ENCODE data around the gene AKAP6.
"Not testable (repeated sequence)": the region's sequence is repeated elsewhere in the genome, so short reads cannot be mapped to it uniquely, and the experiment has no call there.

The AKAP6 gene

DNA sequence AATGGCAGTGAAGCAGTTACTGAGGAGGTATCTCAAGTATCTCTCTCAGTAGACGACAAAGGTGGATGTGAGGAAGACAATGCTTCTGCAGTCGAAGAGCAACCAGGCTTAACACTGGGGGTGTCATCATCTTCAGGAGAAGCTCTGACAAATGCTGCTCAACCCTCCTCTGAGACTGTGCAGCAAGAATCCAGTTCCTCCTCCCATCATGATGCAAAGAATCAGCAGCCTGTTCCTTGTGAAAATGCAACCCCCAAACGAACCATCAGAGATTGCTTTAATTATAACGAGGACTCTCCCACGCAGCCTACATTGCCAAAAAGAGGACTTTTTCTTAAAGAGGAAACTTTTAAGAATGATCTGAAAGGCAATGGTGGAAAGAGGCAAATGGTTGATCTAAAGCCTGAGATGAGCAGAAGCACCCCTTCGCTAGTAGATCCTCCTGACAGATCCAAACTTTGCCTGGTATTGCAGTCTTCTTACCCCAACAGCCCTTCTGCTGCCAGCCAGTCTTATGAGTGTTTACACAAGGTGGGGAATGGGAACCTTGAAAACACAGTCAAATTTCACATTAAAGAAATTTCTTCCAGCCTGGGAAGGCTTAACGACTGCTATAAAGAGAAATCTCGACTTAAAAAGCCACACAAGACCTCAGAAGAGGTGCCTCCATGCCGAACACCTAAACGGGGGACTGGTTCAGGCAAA lies 216.6 kb downstream of the AKAP6 start:
- no peak for DNase-seq

DNA sequence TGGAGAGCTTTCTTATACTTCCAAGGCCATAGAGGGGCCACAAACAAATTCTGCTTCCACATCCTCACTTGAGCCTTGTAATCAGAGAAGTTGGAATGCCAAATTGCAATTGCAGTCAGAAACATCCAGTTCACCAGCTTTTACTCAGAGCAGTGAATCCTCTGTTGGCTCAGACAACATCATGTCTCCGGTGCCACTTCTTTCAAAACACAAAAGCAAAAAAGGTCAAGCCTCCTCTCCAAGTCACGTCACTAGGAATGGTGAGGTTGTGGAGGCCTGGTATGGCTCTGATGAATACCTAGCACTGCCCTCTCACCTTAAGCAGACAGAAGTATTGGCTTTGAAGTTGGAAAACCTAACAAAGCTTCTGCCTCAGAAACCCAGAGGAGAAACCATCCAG lies 217.1 kb downstream of the AKAP6 start:
- DNase-seq, result no peak

DNA sequence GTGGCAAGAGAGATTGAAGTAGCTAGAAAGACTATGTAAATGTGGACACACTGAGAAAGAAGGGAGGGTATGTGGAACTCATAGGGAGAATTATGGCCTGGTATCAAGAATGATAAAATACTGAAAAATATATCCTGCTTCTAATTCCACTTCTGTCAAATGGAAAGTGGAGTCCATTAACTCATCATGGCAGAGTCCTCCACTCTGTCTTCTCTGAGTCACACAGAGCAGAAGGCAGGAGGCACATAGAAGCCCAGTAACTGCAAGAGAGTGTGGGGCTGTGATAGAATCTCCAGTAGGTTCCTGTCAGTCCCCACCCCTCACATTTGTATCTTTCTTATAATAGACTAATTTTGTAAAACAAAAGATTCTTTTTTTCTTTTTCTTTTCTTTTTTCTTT lies 223.7 kb downstream of the AKAP6 start:
- DNase-seq, result no peak

DNA sequence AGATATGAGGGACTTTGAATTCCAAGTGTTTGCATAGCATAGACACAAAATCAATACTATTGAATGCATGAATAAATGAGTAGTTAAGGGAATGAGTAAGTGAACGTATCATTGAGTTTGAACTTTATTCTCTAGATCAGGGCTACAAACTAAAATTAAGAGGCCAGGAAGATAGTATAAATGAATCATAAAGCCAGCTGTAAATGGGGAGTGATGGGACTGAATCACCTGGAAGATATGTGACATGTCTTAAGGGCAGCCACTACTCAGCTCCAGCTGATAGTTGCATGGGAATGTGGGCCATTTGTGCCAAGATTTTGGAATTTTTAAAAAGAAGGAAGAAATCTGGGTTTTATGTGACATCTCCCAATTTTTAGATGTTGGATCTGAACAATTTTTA lies 229.9 kb downstream of the AKAP6 start:
- no peak for DNase-seq

DNA sequence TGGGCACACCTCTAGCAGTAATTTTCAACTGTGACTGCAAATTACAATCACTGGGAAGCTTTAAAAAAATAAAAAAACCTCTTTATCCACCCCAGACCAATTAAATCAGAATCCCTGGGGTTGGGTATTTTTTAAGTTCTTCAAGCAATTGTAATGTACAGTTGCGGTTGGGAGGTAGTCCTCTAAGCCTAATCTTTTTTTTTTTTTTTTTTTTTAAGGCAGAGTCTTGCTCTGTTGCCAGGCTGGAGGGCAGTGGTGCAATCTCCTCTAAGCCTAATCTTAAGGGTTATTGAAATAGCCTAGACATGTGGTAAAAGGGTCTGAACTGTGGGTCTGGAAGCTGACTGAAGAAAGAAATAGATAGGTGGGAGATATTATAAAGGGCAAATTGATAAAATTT lies 230.5 kb downstream of the AKAP6 start:
- DNase-seq, result no peak

DNA sequence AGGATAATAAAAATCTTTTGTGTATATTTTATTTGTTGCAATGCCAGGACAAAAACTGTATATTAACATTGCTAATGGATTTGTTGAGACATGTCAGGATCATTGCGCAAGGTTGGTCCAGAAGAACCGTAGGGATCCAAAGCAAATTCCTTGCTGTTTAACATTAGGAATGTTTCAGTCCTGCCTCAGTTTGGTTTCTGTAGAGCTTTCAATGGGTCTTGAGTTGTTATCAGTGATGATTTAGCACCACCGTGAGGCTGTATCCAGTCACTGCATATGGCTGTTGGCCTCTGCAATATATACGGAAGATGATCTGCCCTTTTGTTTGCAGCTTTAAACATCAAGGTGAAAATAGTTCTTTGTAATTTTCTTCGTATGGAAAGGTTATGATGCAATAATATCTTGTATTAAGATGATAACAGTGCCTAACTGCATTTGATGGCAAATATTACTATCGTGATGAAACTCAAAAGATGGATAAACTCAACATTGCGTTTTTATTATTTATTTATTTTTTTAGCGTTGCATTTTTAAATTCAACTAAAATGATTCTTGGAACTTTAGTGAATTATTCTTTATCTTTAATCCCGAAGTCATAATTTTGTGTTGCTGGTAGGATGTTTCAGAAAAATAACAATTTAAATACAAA lies 231.2 kb downstream of the AKAP6 start:
- peak; percentile 78 for DNase-seq

DNA sequence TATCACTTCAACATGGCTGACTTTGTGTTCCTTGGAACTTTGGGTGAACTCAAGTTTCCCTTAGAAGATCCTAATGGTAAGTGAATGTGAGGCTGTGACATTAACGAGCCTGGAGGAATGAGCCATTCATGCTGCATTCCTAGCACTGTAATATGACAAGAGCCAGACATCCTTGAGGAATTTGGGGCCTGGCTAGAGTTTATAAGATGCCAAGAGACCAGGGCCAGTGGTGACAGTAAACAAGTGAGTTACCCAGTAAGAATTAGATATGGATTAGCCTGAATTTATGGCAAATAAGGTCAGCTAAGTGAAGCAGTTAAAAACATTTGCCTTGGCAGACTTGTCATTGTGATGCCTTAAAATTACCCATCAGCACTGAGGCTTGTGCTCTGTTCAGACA lies 232.4 kb downstream of the AKAP6 start:
- no peak for DNase-seq

DNA sequence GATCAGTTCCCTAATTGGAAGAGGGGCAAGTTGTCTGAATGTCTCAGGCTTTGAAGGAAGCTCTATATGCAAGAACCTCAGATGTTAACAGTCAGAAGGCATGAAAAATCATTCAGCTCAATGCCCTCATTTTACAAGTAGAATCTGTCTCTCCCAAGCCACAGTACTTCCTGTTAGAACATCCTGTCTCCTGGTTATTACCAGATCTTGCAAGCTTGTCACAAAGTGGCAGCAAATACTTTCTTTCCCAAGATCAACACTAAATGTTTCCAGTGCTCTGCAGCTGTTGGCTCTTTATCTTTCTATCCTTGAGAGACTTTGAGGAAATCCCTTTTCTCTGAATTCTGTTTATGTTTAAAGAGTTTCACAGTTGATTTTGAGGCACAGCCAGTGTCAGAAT lies 235.5 kb downstream of the AKAP6 start:
- DNase-seq, result peak; percentile 9

DNA sequence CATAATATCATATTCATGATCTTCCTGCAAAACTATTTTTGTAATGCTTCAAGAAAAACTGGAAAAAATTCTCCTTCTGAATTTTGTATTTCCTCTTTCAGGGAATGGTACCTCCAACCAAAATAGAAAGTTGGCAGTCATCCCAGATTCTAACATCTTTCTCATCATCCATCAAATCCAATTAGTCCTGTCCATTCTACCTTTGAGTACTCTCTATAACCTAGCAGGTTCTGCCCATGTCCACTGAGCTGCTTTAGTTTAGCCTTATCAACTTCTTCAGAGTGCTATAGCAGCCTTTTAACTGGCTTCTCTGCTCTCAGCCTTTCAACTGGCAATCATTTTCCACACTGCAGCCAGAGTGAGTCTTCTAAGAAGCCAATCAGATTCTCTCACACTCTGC lies 236.2 kb downstream of the AKAP6 start:
- no peak for DNase-seq

DNA sequence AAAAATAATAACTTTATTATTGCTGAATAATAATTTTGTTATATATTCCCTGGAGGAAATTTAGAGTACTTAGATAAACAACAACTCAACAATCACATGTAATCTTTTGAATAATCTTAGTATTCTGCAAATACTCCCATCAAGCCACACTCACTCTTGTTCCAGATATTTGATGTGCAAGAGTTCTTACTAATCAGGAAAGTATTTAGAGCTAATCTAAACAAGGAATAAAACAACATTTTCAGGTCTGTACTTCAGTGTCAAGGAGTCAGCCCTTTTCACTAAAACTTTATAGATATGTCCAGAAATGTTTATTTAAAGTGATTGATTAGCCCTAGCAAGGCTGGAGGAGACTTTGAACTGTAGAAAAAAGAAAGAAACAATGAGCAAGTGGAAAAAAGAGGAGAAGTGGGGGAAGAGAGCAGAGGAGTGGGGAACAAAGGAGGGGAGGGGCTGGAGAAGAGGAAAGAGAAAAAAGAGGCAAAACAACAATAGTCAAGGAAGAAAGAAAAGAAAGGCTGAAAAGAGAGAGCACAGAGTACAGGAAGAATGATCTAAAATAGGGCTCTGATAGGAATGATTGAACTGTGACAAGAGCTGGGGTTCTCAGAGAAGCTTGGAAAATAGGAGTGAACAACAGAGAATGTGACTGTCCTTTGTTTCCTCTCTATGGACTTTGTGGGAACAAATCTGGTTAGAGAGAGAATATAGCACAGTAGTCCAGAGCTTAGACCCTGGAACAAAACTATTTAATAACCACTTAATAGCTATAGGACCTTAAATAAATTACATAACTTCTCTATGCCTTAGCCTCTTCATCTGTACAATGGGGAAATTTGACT lies 238.7 kb downstream of the AKAP6 start:
- DNase-seq, result no peak

DNA sequence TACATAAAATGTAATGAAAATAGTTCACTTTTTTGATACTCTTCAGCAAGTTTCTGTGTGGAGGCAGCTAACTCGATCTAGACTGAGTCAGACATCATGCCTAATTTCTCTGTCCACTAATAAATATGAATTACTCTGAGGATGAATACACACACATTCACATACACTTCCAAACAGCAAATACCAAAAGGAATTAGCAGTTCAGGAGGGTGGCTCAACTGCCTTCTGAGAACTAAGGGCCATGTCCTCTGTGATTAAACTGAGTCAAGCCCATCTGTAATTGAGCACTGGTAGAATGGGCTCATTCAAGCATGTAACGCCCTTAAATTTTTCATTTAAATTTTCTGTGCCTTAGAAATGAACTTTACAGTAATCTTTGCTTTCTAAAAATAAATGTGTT lies 242.5 kb downstream of the AKAP6 start:
- DNase-seq, result no peak

DNA sequence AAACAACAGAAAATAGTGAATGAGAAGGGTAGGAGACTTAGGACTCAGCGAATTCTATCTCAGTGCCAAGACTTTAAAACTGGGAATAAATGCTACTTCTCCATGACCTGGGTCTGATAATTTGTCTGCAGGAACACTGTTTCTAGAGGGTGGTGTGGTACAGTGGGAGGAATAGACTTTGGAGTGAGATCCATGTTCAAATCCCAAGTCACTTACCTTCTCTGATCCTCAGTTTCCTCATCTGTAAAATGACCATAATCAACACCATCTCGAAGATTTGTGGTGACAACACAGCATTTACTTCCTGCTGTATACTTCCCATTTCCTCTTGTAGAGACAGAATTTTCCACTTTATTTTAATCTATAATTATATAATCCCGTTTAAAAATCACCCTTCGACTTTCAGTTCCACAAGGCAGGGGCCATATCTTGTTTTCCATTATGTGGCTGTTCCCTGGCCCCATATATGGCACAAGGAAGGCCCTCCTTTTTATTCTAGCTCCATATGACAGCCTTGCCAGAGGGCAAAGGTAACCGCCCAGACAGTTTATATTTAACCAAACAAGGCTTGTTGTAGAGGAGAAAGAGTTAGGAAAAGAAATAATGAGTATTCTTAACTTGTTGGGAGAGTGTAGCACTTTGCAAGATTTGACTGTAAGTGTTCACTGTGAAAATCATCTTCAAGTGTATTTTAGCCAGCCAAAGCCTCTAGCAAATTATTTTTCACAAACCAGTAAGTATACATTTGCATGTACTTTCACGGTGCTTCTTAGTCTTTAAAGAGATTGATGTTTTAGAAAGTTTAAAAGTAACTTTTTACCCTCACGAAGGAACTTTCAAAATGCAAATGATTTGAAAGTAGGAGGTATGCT lies 243.1 kb downstream of the AKAP6 start:
- DNase-seq, result no peak

DNA sequence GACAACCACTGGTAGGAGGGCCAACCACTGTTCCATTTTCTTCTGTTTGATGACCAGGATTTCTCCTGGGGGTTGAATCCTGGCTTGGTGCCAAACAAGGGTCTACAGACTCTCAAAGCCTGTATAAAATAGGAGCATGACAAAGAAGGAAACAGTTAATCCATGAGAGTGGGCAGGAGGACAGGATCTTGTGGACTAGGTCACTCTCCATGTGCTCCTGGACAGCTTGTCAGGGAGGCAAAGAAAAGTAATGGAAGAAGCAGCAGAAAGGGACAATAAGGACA lies 243.7 kb downstream of the AKAP6 start:
- DNase-seq, result no peak

DNA sequence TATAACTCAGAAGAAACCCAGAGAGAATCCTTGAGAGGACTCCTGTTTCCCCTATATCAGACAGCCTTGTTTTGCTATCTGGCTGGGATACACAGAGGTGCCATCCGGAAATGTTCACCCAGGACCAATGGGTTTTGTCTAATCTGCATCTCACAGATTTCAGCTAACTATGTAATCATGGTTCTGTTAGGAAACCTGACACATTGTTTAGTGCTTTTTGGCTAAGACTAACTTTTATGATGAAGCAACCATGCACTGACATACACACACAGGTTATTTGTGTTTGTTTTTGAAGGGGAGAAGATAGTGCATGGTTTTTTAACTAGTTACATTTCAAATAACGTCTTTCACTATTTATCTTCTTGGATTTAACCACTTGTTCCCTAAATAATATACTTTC lies 245.2 kb downstream of the AKAP6 start:
- no peak for DNase-seq

DNA sequence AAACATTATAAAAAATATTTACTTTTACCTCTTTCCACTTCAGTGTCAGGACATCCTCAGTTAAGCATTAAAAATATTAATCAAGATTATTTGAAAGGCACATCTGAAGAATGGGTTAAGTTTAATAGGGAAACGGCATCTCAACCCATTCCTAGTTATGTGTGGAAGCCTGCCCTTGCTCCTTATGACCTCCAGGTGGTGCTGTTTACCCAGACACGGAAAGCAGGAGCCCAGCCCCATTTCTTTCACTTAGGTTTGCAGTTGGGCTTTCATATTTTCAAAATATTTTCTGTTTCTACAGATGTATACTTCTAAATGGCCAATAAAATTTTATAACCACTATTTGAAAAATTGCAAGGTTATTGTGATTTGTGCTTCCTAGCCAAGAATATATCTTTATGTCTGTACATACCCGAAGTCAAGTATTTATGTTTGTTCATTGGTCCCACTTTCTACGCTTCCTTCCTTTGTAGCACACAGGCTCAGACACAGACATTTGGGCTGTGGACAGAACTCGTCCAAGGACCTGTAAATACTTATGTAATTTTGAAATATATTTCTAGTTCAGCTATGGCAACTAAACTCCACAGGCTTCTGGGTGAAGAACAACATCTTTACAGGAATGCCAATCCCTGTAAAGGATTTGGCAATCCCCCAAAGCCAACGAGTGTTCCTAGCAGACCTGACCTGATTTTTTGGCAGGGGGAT lies 247.1 kb downstream of the AKAP6 start:
- DNase-seq, result peak; percentile 70

DNA sequence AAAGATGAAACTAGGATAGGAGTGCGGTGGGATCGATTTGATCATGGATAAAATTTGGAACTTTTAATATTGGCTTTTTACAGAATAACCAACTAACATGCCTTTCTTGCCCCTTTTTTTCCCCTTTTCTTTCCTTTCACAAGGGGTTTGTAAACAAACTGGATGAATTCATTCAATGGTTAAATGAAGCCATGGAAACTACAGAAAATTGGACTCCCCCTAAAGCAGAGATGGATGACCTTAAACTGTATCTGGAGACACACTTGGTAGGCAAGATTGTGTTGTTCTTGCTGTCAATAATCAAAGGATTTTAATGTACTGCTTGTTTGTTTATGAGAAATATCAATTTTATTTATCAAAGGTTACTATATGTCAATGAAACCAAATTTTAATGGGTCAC lies 247.9 kb downstream of the AKAP6 start:
- no peak for DNase-seq

DNA sequence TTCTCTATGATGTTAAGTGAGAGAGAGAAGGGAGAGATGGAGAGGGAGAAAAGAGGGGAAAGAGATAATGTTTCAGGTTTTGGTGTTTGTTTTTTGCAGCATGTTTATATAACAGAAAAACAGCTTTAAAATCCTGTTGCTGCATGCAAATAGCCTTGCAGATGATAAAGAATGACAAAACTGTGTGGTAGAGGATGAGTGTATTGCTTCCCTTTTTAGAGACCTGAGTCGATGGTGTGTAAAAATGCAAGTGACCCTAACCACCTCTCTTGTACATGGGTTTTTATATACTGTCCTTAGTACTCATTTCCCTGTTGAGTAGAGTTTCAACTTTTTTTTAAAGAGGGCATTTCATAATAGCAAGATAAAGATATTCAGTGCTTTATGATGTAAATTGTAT lies 249.1 kb downstream of the AKAP6 start:
- DNase-seq, result no peak

DNA sequence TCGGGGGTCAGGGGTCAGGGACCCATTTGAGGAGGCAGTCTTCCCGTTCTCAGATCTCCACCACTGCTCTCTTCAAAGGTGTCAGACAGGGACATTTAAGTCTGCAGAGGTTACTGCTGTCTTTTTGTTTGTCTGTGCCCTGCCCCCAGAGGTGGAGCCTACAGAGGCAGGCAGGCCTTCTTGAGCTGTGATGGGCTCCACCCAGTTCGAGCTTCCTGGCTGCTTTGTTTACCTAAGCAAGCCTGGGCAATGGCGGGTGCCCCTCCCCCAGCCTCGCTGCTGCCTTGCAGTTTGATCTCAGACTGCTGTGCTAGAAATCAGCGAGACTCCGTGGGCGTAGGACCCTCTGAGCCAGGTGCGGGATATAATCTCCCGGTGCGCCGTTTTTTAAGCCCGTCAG lies 254.3 kb downstream of the AKAP6 start:
- DNase-seq, result not testable (repeated sequence)

DNA sequence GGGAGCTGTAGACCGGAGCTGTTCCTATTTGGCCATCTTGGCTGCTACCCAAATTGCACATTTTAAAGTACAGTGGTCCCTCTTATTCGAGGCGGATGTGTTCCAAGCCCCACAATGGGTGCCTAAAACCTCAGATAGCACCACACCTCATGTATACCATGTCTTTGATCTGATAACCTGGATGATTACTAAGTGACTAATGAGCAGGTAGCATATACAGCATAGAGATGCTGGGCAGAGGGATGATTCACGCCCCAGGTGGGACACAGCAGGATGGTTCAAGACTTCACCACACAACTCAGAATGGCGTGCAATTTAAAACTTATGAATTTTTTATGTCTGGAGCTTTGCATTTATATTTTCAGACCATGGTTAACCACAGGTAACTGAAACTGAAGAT lies 255.0 kb downstream of the AKAP6 start:
- DNase-seq, result no peak

DNA sequence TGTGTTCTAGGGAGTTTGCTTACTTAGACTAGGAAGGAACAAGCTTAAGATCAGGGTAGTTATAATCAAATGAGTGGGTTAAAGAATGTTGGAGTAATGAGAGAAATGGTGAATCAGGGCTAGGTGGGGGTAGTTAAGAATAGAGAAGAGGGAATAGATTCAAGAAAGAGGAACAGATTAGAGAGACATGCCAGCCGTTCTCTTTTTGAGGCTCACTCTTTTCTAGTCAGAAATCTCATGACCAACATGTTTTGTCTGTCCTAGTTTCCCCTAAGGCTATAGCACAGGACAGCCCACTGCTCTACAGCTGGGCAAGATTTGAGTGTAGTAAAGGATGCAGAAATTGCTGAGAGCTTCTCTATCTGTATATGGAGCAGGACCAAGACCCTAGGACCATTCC lies 258.4 kb downstream of the AKAP6 start:
- no peak for DNase-seq

DNA sequence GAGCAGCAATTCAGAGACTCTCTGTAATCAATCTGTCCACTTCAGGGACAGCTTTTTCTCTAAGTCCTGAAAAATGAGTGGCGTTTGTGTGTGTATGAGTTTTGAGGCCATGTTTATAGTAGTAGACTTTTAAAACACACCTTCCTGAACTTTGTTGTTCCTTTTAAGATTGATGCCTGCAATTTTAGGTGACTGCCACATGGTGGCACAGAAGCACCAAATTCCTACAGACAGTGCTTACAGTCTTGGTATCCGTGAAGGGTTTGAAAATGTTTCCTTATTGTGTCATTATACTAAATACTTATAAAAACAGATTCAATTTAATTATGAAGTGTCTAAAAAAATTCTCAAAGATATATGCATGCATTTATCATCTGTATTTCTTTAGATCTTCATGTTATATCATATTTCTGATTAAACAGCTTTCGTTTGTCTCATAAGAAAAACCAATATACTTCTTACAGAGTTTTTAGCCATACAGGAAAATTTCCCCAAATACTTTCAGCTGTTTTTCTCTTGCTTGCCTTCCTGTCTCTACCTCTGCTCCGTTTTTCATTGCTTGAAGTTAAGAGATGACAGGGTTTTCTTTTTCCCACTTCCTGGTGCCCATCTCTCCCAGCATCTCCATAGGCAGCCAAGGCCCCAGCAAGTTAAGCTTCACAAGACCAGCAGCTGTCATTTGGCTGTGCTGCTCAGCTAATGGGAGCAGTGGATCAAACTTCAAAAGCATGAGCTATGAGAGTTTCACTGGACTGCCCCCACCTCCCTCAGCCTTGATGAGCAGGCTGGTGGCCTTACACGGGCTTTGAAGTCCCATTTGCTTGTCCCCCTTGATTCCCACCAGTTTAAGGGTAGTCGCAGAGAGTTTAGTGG lies 259.6 kb downstream of the AKAP6 start:
- peak; percentile 53 for DNase-seq

DNA sequence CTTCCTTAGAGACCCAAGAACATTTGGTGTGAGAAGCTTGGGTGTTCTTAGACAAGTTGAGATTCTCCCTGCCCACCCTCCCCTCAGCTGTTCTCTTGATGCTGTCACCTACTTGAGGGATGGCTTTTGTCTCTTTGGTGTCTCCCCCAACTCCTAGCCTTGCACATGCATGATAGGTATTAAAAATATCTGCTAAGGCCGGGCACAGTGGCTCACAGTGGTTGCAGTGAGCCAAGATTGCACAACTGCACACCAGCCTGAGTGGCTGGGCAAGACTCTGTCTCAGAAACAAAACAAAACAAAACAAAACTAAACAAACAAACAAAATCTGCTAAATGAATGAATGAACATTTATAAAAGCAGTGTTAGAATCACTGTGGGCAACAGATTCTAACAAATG lies 261.1 kb downstream of the AKAP6 start:
- no peak for DNase-seq
